WTC11 (cell line): ENCODE measurements around the gene MYO6. TPM values are rescaled to one million over a fixed set of nuclear protein-coding genes. Genes with fewer than 3 reads are reported as not detected.

Experiments
- ATAC-seq: fragments of 200-7000 bp; cut with Tn5 transposase; 2 replicates; pipeline ENCODE4 v1.10.0; 2021; ENCODE audit warnings: mild to moderate bottlenecking, moderate library complexity
- CTCF ChIA-PET: fragments of 300-600 bp; sonication (Branson Sonifier 250); formaldehyde crosslinking; loops from one replicate; lab custom pipeline; 2021; ENCODE audit warnings: antibody characterized with exemption; lab: Charles Lee
- POLR2A ChIA-PET: fragments of 350-600 bp; sonication (Branson Sonifier 250); formaldehyde crosslinking; loops from one replicate; lab custom pipeline; 2021; ENCODE audit warnings: antibody characterized with exemption; lab: Charles Lee
- DNase-seq: peaks from one replicate; pipeline ENCODE4 v3.0.0; 2021; ENCODE audit warnings: low spot score
- H3K27ac Mint-ChIP-seq: 2 replicates; pipeline ENCODE4 v1.8.0; 2021; ENCODE audit warnings: mixed read lengths
- H3K27me3 Mint-ChIP-seq: 2 replicates; pipeline ENCODE4 v1.8.0; 2021; ENCODE audit warnings: low read depth, mild to moderate bottlenecking, moderate library complexity, mixed read lengths
- H3K36me3 Mint-ChIP-seq: 2 replicates; pipeline ENCODE4 v1.8.0; 2021; ENCODE audit warnings: mixed read lengths
- H3K4me1 Mint-ChIP-seq: 2 replicates; pipeline ENCODE4 v1.8.0; 2022; ENCODE audit warnings: mixed read lengths
- H3K4me3 Mint-ChIP-seq: 2 replicates; pipeline ENCODE4 v1.8.0; 2021; ENCODE audit warnings: mild to moderate bottlenecking, moderate library complexity, mixed read lengths
- H3K9me3 Mint-ChIP-seq: 2 replicates; pipeline ENCODE4 v1.8.0; 2021; ENCODE audit warnings: mixed read lengths
- CREM ChIP-seq: sonication (generic); formaldehyde crosslinking; IDR thresholded peaks from 2 replicates; pipeline ENCODE4 v1.8.1; 2022; ENCODE audit warnings: mild to moderate bottlenecking, missing genetic modification reagents, moderate library complexity
- FOXJ3 ChIP-seq: sonication (generic); formaldehyde crosslinking; IDR thresholded peaks from 2 replicates; pipeline ENCODE4 v1.9.0; 2021; ENCODE audit warnings: missing genetic modification reagents, mild to moderate bottlenecking, borderline replicate concordance
- HMGA2 ChIP-seq: fragments of 250-450 bp; sonication (Bioruptor Pico); IDR thresholded peaks from 2 replicates; pipeline ENCODE4 v1.4.0; 2021; ENCODE audit warnings: mild to moderate bottlenecking, moderate library complexity
- IRF2 ChIP-seq: sonication (generic); formaldehyde crosslinking; IDR thresholded peaks from 2 replicates; pipeline ENCODE4 v1.8.0; 2022; ENCODE audit warnings: low read depth, missing genetic modification reagents, borderline replicate concordance
- MXD4 ChIP-seq: fragments of 250-450 bp; sonication (Bioruptor Pico); IDR thresholded peaks from 2 replicates; pipeline ENCODE4 v1.8.0; 2021; ENCODE audit warnings: mild to moderate bottlenecking, moderate library complexity, borderline replicate concordance
- PRRX2 ChIP-seq: fragments of 250-450 bp; sonication (Bioruptor Pico); IDR thresholded peaks from 2 replicates; pipeline ENCODE4 v1.8.0; 2021; ENCODE audit warnings: mild to moderate bottlenecking
- RELA ChIP-seq: sonication (generic); formaldehyde crosslinking; IDR thresholded peaks from 2 replicates; pipeline ENCODE4 v1.8.1; 2022; ENCODE audit warnings: missing genetic modification reagents, mild to moderate bottlenecking, borderline replicate concordance
- TEAD4 ChIP-seq: sonication (generic); formaldehyde crosslinking; IDR thresholded peaks from 2 replicates; pipeline ENCODE4 v1.8.0; 2022; ENCODE audit warnings: mild to moderate bottlenecking, missing genetic modification reagents
- ZNF423 ChIP-seq: fragments of 250-450 bp; sonication (Bioruptor Pico); IDR thresholded peaks from 2 replicates; pipeline ENCODE4 v2.1.2; 2022; ENCODE audit warnings: mild to moderate bottlenecking, moderate library complexity
- total RNA-seq: library from RNA; stranded (reverse); gene quantifications from 3 replicates; pipeline ENCODE4 v1.2.3, GENCODE V29; 2021
- TF ChIP-seq, protein P1 (sequence below): sonication (generic); formaldehyde crosslinking; IDR thresholded peaks from 2 replicates; pipeline ENCODE4 v1.8.1; 2023; ENCODE audit warnings: mild to moderate bottlenecking, missing genetic modification reagents
- TF ChIP-seq, protein P2 (sequence below): sonication (generic); formaldehyde crosslinking; IDR thresholded peaks from 2 replicates; pipeline ENCODE4 v1.8.1; 2023; ENCODE audit warnings: mild to moderate bottlenecking, missing genetic modification reagents
- TF ChIP-seq, protein P3 (sequence below): fragments of 250-450 bp; sonication (Bioruptor Pico); IDR thresholded peaks from 2 replicates; pipeline ENCODE4 v1.9.0; 2021; ENCODE audit warnings: moderate library complexity, mild to moderate bottlenecking, inconsistent platforms, borderline replicate concordance
- TF ChIP-seq, protein P4 (sequence below): sonication (generic); formaldehyde crosslinking; conservative IDR thresholded peaks from 2 replicates; pipeline ENCODE4 v1.8.1; 2022; ENCODE audit warnings: mild to moderate bottlenecking, missing genetic modification reagents
- TF ChIP-seq, protein P5 (sequence below): sonication (generic); formaldehyde crosslinking; IDR thresholded peaks from 2 replicates; pipeline ENCODE4 v1.8.1; 2023; ENCODE audit warnings: mild to moderate bottlenecking, missing genetic modification reagents, moderate library complexity

The MYO6 gene
- total RNA-seq, 1 experiment from 2014 or later, result 32.6 TPM

DNA sequence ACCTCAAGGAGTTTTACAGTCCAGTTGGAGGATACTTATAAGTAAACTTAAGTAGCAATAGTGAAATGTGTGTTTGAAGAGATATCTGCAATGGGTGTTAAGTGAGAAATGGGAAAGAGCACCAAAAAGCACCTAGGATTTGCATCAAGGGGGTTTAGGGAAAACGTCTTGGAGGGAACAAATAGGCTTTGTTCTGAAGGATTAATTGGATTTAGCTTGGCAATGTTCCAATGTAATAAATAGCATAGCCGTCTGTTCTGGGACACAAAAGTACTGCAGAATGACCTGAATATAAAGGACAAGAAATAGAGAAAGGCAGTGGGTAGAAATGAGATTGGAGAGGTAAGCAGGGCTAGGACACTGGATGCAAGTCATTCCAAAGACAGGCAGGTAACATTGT lies 2.8 kb upstream of the MYO6 start (continued):
- TF ChIP-seq, protein P1, sequence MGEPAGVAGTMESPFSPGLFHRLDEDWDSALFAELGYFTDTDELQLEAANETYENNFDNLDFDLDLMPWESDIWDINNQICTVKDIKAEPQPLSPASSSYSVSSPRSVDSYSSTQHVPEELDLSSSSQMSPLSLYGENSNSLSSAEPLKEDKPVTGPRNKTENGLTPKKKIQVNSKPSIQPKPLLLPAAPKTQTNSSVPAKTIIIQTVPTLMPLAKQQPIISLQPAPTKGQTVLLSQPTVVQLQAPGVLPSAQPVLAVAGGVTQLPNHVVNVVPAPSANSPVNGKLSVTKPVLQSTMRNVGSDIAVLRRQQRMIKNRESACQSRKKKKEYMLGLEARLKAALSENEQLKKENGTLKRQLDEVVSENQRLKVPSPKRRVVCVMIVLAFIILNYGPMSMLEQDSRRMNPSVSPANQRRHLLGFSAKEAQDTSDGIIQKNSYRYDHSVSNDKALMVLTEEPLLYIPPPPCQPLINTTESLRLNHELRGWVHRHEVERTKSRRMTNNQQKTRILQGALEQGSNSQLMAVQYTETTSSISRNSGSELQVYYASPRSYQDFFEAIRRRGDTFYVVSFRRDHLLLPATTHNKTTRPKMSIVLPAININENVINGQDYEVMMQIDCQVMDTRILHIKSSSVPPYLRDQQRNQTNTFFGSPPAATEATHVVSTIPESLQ, result no peak
- TF ChIP-seq, protein P2, sequence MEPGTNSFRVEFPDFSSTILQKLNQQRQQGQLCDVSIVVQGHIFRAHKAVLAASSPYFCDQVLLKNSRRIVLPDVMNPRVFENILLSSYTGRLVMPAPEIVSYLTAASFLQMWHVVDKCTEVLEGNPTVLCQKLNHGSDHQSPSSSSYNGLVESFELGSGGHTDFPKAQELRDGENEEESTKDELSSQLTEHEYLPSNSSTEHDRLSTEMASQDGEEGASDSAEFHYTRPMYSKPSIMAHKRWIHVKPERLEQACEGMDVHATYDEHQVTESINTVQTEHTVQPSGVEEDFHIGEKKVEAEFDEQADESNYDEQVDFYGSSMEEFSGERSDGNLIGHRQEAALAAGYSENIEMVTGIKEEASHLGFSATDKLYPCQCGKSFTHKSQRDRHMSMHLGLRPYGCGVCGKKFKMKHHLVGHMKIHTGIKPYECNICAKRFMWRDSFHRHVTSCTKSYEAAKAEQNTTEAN (CRISPR knock-in tag), result no peak
- TF ChIP-seq, all 79 proteins: peak for 0

DNA sequence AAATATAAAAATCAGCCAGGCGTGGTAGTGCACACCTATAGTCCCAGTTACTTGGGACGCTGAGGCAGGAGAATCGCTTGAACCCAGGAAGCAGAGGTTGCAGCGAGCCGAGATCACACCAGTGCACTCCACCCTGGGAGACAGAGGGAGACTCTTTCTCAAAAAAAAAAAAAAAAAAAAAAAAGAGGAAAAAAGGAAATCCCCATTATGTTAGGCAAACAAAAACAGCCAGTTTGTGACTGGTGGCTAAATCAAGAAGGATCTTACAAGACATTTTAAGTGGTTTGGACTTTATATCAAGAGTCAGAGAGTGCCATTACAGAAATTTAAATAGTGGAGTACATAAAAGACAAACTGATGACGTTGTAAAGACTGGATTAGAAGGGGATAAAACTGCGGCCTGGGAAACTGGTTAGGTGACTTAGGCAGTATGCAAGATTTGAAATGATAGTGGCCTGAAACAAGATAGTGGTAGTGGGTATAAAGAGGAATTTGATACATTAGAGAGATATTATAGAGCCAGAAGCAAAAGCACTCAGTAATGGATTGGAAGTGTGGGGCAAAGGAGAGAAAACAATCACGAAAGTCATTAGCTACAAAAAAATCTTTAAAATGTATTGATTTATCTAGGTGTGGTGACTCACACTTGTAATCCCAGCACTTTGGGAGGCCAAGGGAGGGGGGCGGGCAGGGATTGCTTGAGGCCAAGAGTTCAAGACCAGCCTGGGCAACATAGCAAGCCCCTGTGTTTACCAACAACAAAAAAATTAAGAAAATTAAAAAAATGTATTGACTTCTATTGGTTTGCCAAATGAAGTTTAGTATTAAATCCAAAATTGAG lies 1.7 kb upstream of the MYO6 start:
- H3K9me3 Mint-ChIP-seq, result no peaks in the 10 kb centered on the region
- peaks cover 9% of the 10 kb centered on the region for H3K27me3 Mint-ChIP-seq
- H3K27ac Mint-ChIP-seq, result peak overlapping the region; percentile 17; the same call in 1 of the 2 replicates
- ChIA-PET POLR2A (no interaction called here), CTCF (no interaction called here)
- H3K4me1 Mint-ChIP-seq, result peaks cover 18% of the 10 kb centered on the region
- ATAC-seq, result no peak
- no peaks in the 10 kb centered on the region for H3K36me3 Mint-ChIP-seq
- no peak for TF ChIP-seq TEAD4
- TF ChIP-seq, protein P3, sequence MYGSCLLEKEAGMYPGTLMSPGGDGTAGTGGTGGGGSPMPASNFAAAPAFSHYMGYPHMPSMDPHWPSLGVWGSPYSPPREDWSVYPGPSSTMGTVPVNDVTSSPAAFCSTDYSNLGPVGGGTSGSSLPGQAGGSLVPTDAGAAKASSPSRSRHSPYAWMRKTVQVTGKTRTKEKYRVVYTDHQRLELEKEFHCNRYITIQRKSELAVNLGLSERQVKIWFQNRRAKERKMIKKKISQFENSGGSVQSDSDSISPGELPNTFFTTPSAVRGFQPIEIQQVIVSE (CRISPR knock-in tag), result no peak
- TF ChIP-seq MXD4, result no peak
- TF ChIP-seq, protein P4, sequence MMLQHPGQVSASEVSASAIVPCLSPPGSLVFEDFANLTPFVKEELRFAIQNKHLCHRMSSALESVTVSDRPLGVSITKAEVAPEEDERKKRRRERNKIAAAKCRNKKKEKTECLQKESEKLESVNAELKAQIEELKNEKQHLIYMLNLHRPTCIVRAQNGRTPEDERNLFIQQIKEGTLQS (CRISPR knock-in tag), result no peak
- no peak for TF ChIP-seq IRF2 (CRISPR knock-in tag)
- H3K4me3 Mint-ChIP-seq, result peak overlapping the region; percentile 27
- no peak for DNase-seq

DNA sequence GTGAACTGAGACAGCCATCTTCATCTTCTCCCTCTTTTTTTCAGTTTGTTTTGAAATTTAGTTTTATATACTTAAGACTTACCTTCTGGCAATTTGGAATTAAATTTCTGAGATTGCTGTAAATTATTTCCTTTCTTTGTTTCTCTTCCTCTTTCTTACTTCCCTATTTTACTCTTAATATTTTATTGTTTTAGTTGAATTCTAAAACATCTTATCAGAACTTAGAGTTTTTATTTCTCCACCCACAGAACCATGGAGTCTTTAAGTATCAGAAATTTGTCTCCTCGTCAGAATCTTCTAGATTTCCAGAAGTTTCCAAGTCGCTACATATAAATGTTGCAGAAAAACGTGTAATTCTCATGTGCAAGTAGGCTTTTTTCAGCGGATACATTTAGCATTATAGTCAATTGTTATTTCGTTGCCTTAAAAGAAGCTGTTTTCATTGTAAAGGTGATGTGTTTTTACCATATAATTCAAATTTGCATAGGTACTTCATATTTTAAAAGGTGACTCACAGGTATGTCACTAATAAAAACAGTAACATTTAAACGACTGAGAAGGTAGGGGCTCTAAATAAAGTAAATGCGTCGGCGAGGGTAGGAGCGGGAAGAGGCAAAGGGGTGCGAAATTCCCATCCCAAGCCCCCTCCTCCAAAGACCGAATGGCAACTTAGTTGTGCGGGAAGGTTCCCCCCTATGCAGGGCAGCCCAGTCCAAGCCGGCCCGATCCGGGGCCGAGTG lies 866 bp upstream of the MYO6 start:
- peak overlapping the region; percentile 93 for H3K27ac Mint-ChIP-seq
- POLR2A ChIA-PET, result no interaction called here
- peaks cover 18% of the 10 kb centered on the region for H3K4me1 Mint-ChIP-seq
- no peak for DNase-seq
- peak overlapping the region; percentile 88 for H3K4me3 Mint-ChIP-seq
- CTCF ChIA-PET, result no interaction called here
- no peaks in the 10 kb centered on the region for H3K36me3 Mint-ChIP-seq
- no peaks in the 10 kb centered on the region for H3K9me3 Mint-ChIP-seq
- peaks cover 9% of the 10 kb centered on the region for H3K27me3 Mint-ChIP-seq
- TF ChIP-seq MXD4 (no peak), CREM (CRISPR knock-in tag) (no peak)
- TF ChIP-seq, protein P5, sequence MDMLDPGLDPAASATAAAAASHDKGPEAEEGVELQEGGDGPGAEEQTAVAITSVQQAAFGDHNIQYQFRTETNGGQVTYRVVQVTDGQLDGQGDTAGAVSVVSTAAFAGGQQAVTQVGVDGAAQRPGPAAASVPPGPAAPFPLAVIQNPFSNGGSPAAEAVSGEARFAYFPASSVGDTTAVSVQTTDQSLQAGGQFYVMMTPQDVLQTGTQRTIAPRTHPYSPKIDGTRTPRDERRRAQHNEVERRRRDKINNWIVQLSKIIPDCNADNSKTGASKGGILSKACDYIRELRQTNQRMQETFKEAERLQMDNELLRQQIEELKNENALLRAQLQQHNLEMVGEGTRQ (CRISPR knock-in tag), result no peak
- TF ChIP-seq, all 79 proteins: peak for 0
- peak; percentile 66 for ATAC-seq

DNA sequence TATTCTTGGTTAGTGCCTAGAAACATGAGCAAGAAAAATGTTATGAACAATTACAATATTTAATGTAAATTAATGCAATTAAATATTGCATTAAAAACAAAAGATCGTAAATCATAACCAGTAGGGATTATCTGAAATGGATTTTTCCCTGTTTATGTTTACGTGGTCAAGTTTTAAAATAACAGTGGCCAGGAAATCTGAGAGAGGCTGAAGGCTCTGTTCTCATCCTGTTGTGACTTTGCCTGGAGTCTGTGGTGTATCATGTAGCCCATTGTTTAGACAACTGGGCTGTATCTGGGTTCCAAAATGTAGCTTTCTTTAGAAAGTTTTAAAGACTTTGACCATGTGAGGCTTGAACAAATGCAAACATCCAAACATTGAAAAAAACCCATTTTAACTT lies 2.4 kb downstream of the MYO6 start:
- H3K36me3 Mint-ChIP-seq, result no peaks in the 10 kb centered on the region
- H3K9me3 Mint-ChIP-seq, result no peaks in the 10 kb centered on the region
- no peak for ATAC-seq
- H3K27ac Mint-ChIP-seq, result no peak overlapping the region
- no peak for TF ChIP-seq IRF2 (CRISPR knock-in tag)
- TF ChIP-seq, protein P3 (CRISPR knock-in tag), result no peak
- TF ChIP-seq PRRX2 (CRISPR knock-in tag), result no peak
- TF ChIP-seq RELA (CRISPR knock-in tag), result no peak
- TF ChIP-seq FOXJ3, result no peak
- TF ChIP-seq HMGA2 (CRISPR knock-in tag), result no peak
- TF ChIP-seq, protein P5 (CRISPR knock-in tag), result no peak
- no peak for TF ChIP-seq ZNF423
- ChIA-PET POLR2A (no interaction called here), CTCF (no interaction called here)
- H3K4me3 Mint-ChIP-seq, result no peak overlapping the region
- peaks cover 6% of the 10 kb centered on the region for H3K27me3 Mint-ChIP-seq
- H3K4me1 Mint-ChIP-seq, result peaks cover 18% of the 10 kb centered on the region
- DNase-seq, result no peak
